Fibroblast of skin of right quadriceps (primary cell): ENCODE measurements around the gene ZC3H7B.

Experiments used
- DNase-seq: peaks from one replicate; pipeline ENCODE4 v3.0.0-alpha.2; 2013

The ZC3H7B gene

GRCh38 chr22:41330169-41330568, 28.8 kb downstream of the ZC3H7B start:
- no peak for DNase-seq

GRCh38 chr22:41332217-41332939, 31.1 kb downstream of the ZC3H7B start:
- DNase-seq: no peak

GRCh38 chr22:41333806-41334205, 32.5 kb downstream of the ZC3H7B start:
- no peak for DNase-seq

GRCh38 chr22:41334215-41334614, 32.9 kb downstream of the ZC3H7B start:
- DNase-seq: no peak

- DNase-seq: no peak
These were observed 33.8 kb downstream of the ZC3H7B start for GRCh38 chr22:41334951-41335635.

- DNase-seq: no peak
These were observed 37.4 kb downstream of the ZC3H7B start for GRCh38 chr22:41338614-41339212.

DNA sequence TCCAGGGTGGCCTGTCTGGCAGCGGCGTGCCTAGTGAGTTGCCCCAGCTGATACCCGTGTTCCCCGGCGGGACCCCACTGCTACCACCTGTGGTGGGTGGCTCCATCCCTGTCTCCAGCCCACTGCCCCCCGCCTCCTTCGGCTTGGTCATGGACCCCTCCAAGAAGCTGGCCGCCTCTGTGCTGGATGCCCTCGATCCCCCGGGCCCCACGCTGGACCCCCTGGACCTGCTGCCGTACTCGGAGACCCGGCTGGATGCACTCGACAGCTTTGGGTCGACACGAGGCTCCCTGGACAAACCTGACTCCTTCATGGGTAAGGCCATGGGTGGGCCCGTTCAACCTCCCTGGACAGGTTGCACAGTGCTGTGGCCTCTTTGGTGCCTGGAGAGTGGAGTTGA, 38.5 kb downstream of the ZC3H7B start:
- DNase-seq: no peak

DNA sequence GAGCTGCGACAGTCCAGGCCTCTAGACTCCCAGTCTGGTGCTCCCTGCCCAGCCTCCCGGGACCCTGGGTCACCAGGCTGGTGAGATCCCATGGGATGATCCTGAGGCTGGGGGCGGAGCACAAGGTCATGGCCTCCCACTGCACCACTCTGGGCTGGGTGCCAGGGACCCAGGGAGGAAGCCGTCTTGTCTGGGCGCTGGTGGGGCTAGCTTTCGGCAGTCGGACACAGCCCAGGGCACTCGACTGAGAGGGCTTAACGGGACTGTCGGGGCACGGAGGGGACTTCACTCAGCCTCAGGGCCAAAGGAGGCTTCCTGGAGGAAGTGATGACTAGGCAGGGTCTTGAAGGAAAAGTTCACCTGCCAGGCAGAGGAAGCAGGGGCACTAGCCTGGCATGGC, 39.0 kb downstream of the ZC3H7B start:
- no peak for DNase-seq

DNA sequence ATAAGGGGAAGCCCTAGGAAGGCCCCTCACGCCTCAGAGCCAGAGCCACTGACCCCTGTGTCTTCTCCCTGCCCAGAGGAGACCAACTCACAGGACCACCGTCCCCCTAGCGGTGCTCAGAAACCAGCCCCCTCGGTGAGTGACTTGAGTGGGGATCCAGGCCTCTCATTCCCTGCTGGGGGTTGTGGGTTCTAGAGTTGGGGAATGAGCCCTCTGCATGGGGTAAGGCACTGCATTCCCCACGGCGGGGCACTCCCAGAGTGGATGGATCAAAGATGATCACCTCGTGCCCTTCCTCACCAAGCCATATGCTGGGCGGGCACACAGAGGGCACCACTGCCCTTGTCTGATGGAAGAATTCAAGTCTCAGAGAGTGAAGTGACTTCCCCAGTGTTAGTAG, 39.7 kb downstream of the ZC3H7B start:
- no peak for DNase-seq

DNA sequence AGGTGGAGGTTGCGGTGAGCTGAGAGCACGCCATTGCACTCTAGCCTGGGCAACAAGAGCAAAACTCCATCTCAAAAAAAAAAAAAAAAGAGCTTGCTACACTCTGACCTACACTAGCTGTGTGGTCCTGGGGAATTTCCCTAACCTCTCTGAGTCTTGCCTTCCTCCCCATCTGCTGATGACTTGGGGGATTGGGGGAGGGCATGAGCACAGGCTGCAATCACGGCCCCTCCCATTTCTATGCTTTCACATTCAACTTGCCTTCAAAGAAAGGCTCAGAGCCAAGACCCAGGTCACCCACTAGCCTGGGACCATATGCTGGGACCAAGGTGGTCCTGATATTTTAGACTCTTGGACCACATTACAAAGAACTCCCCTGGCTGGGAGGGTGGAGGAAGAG, 40.7 kb downstream of the ZC3H7B start:
- no peak for DNase-seq

GRCh38 chr22:41343300-41343699, 42.0 kb downstream of the ZC3H7B start:
- no peak for DNase-seq

DNA sequence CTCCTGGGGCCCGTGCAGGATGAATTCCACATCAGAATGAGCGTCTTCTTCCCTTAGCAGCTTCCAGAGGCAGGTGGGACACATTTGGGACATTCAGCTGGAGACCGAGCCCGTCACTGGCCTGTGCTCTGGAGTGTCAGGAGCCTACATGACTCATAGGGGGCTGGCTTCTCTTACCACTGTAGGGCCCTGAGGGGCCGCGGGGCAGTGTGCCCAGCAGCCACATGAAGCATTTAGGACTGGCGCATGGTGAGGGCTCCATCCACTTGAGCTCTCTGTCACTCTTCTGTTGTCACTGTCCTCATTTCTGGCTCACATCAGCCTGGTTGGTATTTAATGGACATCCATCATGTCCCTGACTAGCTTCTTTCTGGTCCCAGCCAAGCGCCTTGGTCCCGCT, 42.4 kb downstream of the ZC3H7B start:
- DNase-seq: no peak

DNA sequence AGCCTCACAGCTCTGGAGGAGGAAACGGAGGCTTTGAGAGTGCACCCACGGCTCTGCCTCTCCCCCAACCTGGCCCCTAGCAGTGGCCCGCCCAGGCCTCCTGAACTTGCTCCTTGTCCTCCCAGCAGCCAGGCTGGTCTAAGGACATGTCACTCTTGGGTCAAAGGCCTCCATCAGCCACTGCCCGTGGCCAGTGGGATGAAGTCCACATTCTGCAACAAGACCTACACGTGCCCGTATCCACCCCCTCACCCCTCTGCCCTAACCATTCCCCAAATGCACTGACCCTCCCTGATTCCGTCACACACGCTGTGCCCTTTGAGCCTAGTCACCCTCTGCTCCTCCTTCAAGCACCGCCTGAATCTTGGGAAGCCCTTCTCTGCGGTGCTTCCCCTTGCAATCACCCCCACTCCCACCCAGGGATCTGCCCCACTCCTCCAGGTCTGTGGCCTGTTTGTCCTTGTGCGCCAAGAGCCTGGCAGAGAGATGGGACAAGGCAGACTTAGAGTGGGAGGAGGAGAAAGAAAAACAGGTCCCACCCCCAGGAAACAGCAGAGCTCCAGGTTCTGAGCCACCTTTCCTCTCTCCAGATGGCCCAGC, 43.0 kb downstream of the ZC3H7B start:
- DNase-seq: no peak

DNA sequence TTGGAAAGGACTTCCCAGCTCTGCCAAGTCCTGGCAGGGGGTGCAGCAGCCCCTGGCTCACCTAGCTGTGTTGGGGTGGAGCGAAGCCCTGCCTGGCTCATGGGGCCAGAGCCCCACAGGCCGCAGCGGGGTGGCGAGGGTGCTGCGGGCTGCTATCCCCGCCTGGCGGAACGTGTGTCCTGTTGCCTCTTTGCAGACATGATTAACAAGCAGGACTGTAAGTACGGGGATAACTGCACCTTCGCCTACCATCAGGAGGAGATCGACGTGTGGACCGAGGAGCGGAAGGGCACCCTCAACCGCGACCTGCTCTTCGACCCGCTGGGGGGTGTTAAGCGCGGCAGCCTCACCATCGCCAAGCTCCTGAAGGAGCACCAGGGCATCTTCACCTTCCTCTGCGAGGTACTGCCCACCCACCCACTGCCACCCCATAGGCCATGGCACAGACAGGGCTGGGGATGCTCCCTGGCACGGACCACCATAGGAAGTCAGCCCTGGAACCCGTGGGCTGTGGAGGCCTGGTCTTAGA, 44.5 kb downstream of the ZC3H7B start:
- DNase-seq: no peak

DNA sequence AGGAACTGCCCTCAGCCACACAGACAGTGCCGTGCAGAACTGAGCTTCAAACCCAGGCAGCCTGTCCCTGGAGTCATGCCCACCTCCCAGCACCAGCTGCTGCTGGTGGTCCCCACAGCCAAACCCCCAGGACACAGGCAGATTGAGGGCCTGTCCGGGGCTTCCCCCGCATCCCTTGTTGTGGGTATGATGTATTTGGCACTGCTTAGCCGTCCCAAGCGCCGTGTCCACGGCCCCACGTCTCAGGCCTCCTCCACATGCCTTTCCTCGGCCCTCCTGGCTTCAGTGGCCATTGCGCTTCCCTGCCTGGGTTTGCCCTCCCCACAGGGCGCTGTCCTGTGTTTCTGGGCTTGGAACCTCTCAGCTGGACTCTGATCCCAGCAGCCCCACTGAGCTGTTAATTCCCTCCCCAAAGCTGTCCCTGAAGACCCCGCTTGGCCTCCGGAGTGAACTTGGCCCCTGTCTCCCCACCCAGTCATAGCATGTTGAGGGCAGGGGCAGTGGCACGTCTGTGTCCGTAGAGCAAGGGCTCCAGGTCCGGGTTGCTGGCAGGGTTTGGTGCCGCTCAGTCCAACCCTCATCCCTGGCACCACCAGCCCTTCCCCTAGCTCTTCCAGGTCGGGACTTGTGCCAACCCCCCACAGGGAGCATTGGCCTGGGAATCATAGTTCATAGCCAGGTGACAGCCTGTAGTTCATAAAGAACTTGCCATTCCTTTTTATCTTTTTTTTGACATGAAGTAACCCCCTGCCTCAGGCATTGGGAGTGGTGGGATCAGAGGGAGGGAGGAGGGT, 45.9 kb downstream of the ZC3H7B start:
- DNase-seq: no peak

DNA sequence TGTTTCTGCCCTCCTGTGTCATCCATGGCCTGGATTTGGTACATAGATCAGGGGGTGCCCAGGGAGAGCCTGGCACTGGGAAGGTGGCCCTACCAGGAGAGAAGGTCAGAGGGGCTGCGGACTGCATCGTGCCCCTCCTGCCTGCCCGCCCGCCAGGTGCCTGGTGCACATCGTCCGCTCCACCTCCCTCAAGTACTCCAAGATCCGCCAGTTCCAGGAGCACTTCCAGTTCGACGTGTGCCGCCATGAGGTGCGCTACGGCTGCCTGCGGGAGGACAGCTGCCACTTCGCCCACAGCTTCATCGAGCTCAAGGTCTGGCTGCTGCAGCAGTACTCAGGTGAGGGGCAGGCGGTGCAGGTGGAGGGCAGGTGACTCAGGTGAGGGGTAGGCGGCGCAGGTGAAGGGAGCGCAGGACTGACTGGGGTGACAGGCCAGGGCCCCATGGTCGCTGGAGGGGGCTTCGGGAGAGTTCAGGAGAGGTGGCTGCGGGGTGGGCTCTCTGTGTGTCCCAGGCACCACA, 47.7 kb downstream of the ZC3H7B start:
- DNase-seq: no peak

DNA sequence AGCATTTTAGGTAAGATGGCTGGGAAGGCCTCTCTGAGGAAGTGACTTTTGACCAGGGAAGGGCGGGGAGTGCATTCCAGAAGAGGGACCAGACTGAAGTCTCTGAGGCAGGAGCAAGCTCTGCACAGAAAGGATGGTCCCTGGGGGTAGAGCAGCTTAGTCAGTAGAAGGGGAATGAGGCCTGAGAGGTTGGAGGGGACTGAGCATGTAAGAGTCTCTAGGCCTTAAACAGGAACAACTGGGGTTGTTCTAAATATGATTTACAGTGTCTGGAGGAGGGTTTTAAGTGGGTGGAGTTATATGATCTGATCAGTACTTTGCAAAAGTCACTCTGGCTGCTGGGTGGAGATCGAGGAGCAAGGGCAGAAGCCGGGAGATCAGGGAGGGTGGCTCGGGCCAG, 48.8 kb downstream of the ZC3H7B start:
- DNase-seq: peak; percentile 23

DNA sequence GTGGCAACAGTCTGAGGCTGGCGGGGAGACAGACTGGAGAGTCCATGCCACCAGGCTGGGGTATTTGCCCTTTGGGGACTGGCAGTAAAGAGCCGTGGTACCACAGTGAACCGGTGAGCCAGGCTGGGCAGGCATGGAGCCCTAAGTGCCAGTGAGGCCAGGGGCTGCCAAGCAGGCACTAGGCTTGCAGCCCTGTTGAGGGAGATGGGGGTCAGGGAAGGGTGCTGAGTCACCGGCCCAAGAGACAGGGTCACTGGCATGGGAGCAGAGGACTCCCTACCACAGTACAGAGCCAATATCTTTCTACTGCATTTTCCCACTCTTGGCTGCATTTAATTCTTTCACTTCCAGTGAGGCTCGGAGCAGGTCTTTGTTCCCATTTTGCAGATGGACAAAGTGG, 49.7 kb downstream of the ZC3H7B start:
- DNase-seq: no peak

- DNase-seq: peak; percentile 57
These were observed 50.7 kb downstream of the ZC3H7B start for GRCh38 chr22:41352058-41352457.

DNA sequence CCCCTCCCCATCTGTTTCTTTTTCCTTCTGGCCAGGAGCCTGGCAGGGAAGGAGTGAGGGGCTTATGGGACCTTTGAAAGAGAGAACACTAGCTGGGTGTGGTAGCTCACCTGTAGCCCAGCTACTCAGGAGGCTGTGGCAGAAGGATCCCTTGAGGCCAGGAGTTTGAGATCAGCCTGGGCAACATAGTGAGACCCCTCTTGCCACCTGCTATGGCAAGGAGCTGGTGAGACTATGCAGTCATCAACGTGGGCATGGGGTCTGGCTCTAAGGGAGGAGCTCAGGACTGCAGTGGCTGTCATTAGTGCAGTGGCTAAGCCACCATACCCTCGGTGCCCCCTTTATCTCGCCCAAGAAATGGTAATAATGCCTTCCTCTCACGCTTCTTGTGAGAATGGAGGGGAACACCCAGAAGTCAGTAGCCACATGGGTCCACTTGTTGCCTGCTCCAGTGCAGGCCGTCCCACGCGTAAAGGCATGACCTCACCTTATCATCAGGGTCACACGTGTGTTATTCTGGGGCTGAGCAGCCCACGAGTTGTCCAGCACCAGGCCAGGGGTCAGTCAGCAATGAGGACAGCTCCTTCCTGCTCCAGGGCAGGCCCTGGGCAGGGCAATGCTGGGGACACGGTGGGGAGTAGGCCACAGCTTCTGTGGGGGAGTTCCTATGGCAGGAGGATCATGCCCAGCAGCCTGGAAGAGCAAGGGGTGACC, 52.7 kb downstream of the ZC3H7B start:
- DNase-seq: no peak

- no peak for DNase-seq
These were observed 53.7 kb downstream of the ZC3H7B start for GRCh38 chr22:41354979-41355378.

GRCh38 chr22:41355895-41356294, 54.6 kb downstream of the ZC3H7B start:
- no peak for DNase-seq
